Endodermal cell (in vitro differentiated cells): Measurements from ENCODE around the gene EYS. TPM values are rescaled to one million over a fixed set of nuclear protein-coding genes. Genes with fewer than 3 reads are reported as not detected.
A peak's percentile ranks its signal among the peaks of the same experiment; 100 is the strongest.

Source experiments
- DNase-seq: peaks from one replicate; pipeline ENCODE4 v3.0.0-alpha.2; 2017
- H3K27ac ChIP-seq: 2 replicates; pipeline ENCODE4 v1.5.1; 2013; ENCODE audit warnings: mild to moderate bottlenecking, low read depth, low read length, moderate library complexity
- H3K27me3 ChIP-seq: 2 replicates; pipeline ENCODE4 v1.6.1; 2013; ENCODE audit warnings: mild to moderate bottlenecking, low read length, moderate library complexity; ENCODE audit not compliant: insufficient read depth, control insufficient read depth, poor library complexity, severe bottlenecking
- H3K36me3 ChIP-seq: 2 replicates; pipeline ENCODE4 v1.7.0; 2013; ENCODE audit warnings: mild to moderate bottlenecking, low read length, moderate library complexity; ENCODE audit not compliant: control insufficient read depth, insufficient read depth
- H3K4me1 ChIP-seq: one replicate; pipeline ENCODE4 v1.7.0; 2013; ENCODE audit warnings: low read length; ENCODE audit not compliant: control insufficient read depth, insufficient read depth
- H3K4me3 ChIP-seq: 2 replicates; pipeline ENCODE4 v1.5.1; 2013; ENCODE audit warnings: mild to moderate bottlenecking, low read length, moderate library complexity
- H3K9ac ChIP-seq: 2 replicates; pipeline ENCODE4 v1.6.1; 2013; ENCODE audit warnings: mild to moderate bottlenecking, low read length, moderate library complexity; ENCODE audit not compliant: poor library complexity, severe bottlenecking; ENCODE audit errors: extremely low read depth
- H3K9me3 ChIP-seq: 2 replicates; pipeline ENCODE4 v1.6.1; 2013; ENCODE audit warnings: mild to moderate bottlenecking, low read length, moderate library complexity; ENCODE audit not compliant: control insufficient read depth
- H3K27ac Mint-ChIP-seq: 2 replicates; pipeline ENCODE4 v1.8.0; 2020; ENCODE audit warnings: mixed read lengths
- H3K27me3 Mint-ChIP-seq: 2 replicates; pipeline ENCODE4 v1.8.0; 2021; ENCODE audit warnings: mild to moderate bottlenecking, mixed read lengths; ENCODE audit not compliant: insufficient read depth
- H3K36me3 Mint-ChIP-seq: 2 replicates; pipeline ENCODE4 v1.8.0; 2020; ENCODE audit warnings: low read depth, mixed read lengths
- H3K4me1 Mint-ChIP-seq: 2 replicates; pipeline ENCODE4 v1.8.0; 2020; ENCODE audit warnings: mixed read lengths
- H3K4me3 Mint-ChIP-seq: 2 replicates; pipeline ENCODE4 v1.8.0; 2020; ENCODE audit warnings: mild to moderate bottlenecking, moderate library complexity, mixed read lengths
- H3K9me3 Mint-ChIP-seq: 2 replicates; pipeline ENCODE4 v1.8.0; 2020; ENCODE audit warnings: mild to moderate bottlenecking, mixed read lengths
- WGBS, 2 experiments: methylation state at CpG; one replicate each; pipeline versions ENCODE4 v1.1.5 to v1.1.7; 2013; ENCODE audit warnings: missing lambda C conversion rate in 2 of 2, mixed read lengths in 1 of 2; ENCODE audit not compliant: insufficient coverage in 1 of 2, insufficient read length in 1 of 2; 5-methylcytosine and 5-hydroxymethylcytosine counted together
- total RNA-seq, 2 donors: library from RNA; stranded (reverse); fragmentation: NEBNext Ultra II Directional in 1 of 2; extraction: Animal tissue kit (Norgen Biotek cat#: 25700) in 1 of 2; gene quantifications; 2 replicates in 1 of 2; 3 replicates in 1 of 2; pipeline ENCODE4 v1.2.1, GENCODE V29; 2021
- TF ChIP-seq, protein P1 (sequence below): fragments of 200-600 bp; sonication (generic); conservative IDR thresholded peaks from 2 replicates; pipeline ENCODE4 v1.5.0; 2021; ENCODE audit warnings: antibody characterized with exemption, mild to moderate bottlenecking

Gene EYS
- total RNA-seq, 2 donors from 2014 or later, result 0.31 to 0.70 TPM

DNA sequence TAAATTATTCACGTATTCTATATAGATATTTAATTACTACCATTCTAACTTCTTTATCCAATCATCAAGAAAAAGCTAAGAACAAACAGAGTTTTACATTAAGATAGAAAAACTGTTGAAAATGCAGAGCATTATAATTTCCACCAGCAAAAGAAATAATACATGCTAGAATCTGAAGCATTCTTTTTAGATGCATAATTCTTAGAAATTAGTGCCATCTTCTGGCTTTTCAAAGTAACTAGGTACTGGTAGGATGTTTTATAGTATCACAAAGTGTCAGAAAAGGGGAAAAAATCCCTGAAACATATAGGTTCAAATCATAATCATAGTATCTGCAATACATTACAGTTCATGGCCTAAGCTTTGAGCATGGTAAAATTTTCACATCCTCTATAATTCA is 1892.6 kb downstream of the EYS start:
- WGBS, 2 experiments, result 88% methylated on average over 1 of the region's 1 CpG; no CpG with 5 or more reads in 1 of the 2 experiments
- H3K4me1 Mint-ChIP-seq, result no peaks in the 10 kb centered on the region
- H3K9me3 ChIP-seq, result no peaks in the 10 kb centered on the region

GRCh38 chr6:63813566-63814120 is 1893.4 kb downstream of the EYS start:
- Histone ChIP-seq H3K9me3 (no peaks in the 10 kb centered on the region), H3K36me3 (no peaks in the 10 kb centered on the region), H3K9ac (no peak overlapping the region), H3K27ac (no peak overlapping the region), H3K27me3 (peaks cover 12% of the 10 kb centered on the region), H3K4me3 (no peak overlapping the region), H3K4me1 (no peaks in the 10 kb centered on the region)
- no peaks in the 10 kb centered on the region for H3K4me1 Mint-ChIP-seq
- H3K4me3 Mint-ChIP-seq, result no peak overlapping the region
- H3K36me3 Mint-ChIP-seq, result no peaks in the 10 kb centered on the region
- WGBS, 2 experiments, result 75 to 80% methylated on average over 2 to 5 of the region's 5 CpGs
- TF ChIP-seq, protein P1, sequence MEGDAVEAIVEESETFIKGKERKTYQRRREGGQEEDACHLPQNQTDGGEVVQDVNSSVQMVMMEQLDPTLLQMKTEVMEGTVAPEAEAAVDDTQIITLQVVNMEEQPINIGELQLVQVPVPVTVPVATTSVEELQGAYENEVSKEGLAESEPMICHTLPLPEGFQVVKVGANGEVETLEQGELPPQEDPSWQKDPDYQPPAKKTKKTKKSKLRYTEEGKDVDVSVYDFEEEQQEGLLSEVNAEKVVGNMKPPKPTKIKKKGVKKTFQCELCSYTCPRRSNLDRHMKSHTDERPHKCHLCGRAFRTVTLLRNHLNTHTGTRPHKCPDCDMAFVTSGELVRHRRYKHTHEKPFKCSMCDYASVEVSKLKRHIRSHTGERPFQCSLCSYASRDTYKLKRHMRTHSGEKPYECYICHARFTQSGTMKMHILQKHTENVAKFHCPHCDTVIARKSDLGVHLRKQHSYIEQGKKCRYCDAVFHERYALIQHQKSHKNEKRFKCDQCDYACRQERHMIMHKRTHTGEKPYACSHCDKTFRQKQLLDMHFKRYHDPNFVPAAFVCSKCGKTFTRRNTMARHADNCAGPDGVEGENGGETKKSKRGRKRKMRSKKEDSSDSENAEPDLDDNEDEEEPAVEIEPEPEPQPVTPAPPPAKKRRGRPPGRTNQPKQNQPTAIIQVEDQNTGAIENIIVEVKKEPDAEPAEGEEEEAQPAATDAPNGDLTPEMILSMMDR, result peak; percentile 50
- H3K9me3 Mint-ChIP-seq, result no peaks in the 10 kb centered on the region
- no peak overlapping the region for H3K27ac Mint-ChIP-seq
- H3K27me3 Mint-ChIP-seq, result peaks cover 7% of the 10 kb centered on the region
- DNase-seq, result no peak

More for the DNA sequence above, 1892.6 kb downstream of the EYS start:
- Histone ChIP-seq H3K36me3 (no peaks in the 10 kb centered on the region), H3K27me3 (peaks cover 17% of the 10 kb centered on the region), H3K27ac (no peak overlapping the region), H3K4me3 (no peak overlapping the region), H3K4me1 (no peaks in the 10 kb centered on the region), H3K9ac (no peak overlapping the region)
- no peak for DNase-seq
- no peaks in the 10 kb centered on the region for H3K36me3 Mint-ChIP-seq
- H3K27me3 Mint-ChIP-seq, result peaks cover 8% of the 10 kb centered on the region
- H3K27ac Mint-ChIP-seq, result no peak overlapping the region
- H3K4me3 Mint-ChIP-seq, result no peak overlapping the region
- TF ChIP-seq, protein P1, result no peak
- H3K9me3 Mint-ChIP-seq, result no peaks in the 10 kb centered on the region

- Histone ChIP-seq H3K36me3 (no peaks in the 10 kb centered on the region), H3K4me3 (no peak overlapping the region), H3K9ac (no peak overlapping the region), H3K4me1 (peaks cover 13% of the 10 kb centered on the region), H3K27ac (no peak overlapping the region), H3K9me3 (no peaks in the 10 kb centered on the region), H3K27me3 (peaks cover 15% of the 10 kb centered on the region)
- Mint-ChIP-seq H3K9me3 (no peaks in the 10 kb centered on the region), H3K4me3 (no peak overlapping the region), H3K36me3 (no peaks in the 10 kb centered on the region), H3K4me1 (peaks cover 21% of the 10 kb centered on the region), H3K27ac (no peak overlapping the region), H3K27me3 (peaks cover 14% of the 10 kb centered on the region)
- 100% methylated on average over 1 of the region's 2 CpGs for WGBS, 2 experiments
- TF ChIP-seq, protein P1, result no peak
- no peak for DNase-seq
Observed at GRCh38 chr6:63808576-63808975, 1898.5 kb downstream of the EYS start.
